Keratinocyte (primary cell): ENCODE results near the gene HNRNPK.

Experiments
- CTCF ChIP-seq, 3 experiments: IDR thresholded peaks in 1 of 3; conservative IDR thresholded peaks in 1 of 3; optimal IDR thresholded peaks in 1 of 3; 2 replicates in 2 of 3; 3 replicates in 1 of 3; pipeline versions ENCODE3 to v1.5.1; 2011; ENCODE audit warnings: low read length in 3 of 3, mild to moderate bottlenecking in 3 of 3, moderate library complexity in 2 of 3, control low read depth in 1 of 3, inconsistent platforms in 1 of 3; ENCODE audit not compliant: insufficient read depth in 2 of 3; ENCODE audit errors: extremely low read depth in 1 of 3
- EZH2 ChIP-seq: IDR thresholded peaks from one replicate; pipeline ENCODE4 v1.6.1; 2012; ENCODE audit warnings: inconsistent platforms, mild to moderate bottlenecking, low read length, moderate library complexity

GRCh38 chr9:83959061-83959460 is 21.0 kb downstream of the HNRNPK start:
- TF ChIP-seq CTCF (optimal IDR thresholded peaks at IDR 0.05 in 1 of 3, IDR thresholded peaks at IDR 0.05 in 1 of 3, conservative IDR thresholded peaks at IDR 0.05 in 1 of 3; ENCODE audit: extremely low read depth in 1 of 3, insufficient read depth in 2 of 3, low read length in 3 of 3) (no peak), EZH2 (no peak)
